Caco-2 (cell line): ENCODE data around the gene AUH. TPM values are rescaled to one million over a fixed set of nuclear protein-coding genes. Genes with fewer than 3 reads are reported as not detected.

Source experiments
- BruUV-seq: library from RNA; stranded (reverse); fragments of 400-500 nt; replicated peaks from 2 replicates; lab custom pipeline; 2021; lab: Mats Ljungman, UMichigan
- CTCF ChIA-PET: fragments of 300-600 bp; sonication (Branson Sonifier 250); formaldehyde crosslinking; loops from one replicate; lab custom pipeline; 2022; ENCODE audit warnings: antibody characterized with exemption; lab: Charles Lee
- POLR2A ChIA-PET: fragments of 300-600 bp; sonication (Branson Sonifier 250); formaldehyde crosslinking; loops from one replicate; lab custom pipeline; 2022; ENCODE audit warnings: antibody characterized with exemption; lab: Charles Lee
- DNase-seq, 2 experiments: peaks; one replicate each; pipeline versions ENCODE4 v3.0.0 to v3.0.0-alpha.2; 2020 to 2022
- H3K27me3 ChIP-seq: replicated peaks from 2 replicates; pipeline ENCODE4 v1.6.0; 2011; ENCODE audit warnings: low read length; ENCODE audit not compliant: control insufficient read depth, insufficient read depth
- H3K36me3 ChIP-seq: 2 replicates; pipeline ENCODE4 v1.5.1; 2011; ENCODE audit warnings: low read length; ENCODE audit not compliant: control insufficient read depth, insufficient read depth
- H3K4me1 ChIP-seq: fragments of 250-450 bp; sonication (Bioruptor Pico); 2 replicates; pipeline ENCODE4 v1.5.1; 2020; ENCODE audit warnings: mild to moderate bottlenecking
- H3K4me3 ChIP-seq: 2 replicates; pipeline ENCODE4 v1.5.1; 2011; ENCODE audit warnings: low read depth, mild to moderate bottlenecking, control low read depth, low read length
- H3K9me3 ChIP-seq: fragments of 250-450 bp; sonication (Bioruptor Pico); 2 replicates; pipeline ENCODE4 v1.5.1; 2020; ENCODE audit warnings: mild to moderate bottlenecking, moderate library complexity
- H3K27ac Mint-ChIP-seq: one replicate; pipeline ENCODE4 v1.8.0; 2022; ENCODE audit warnings: mixed read lengths; ENCODE audit not compliant: unreplicated experiment
- H3K27me3 Mint-ChIP-seq: one replicate; pipeline ENCODE4 v1.8.0; 2022; ENCODE audit warnings: mixed read lengths; ENCODE audit not compliant: insufficient read depth, unreplicated experiment
- H3K36me3 Mint-ChIP-seq: one replicate; pipeline ENCODE4 v1.8.0; 2022; ENCODE audit warnings: mild to moderate bottlenecking, mixed read lengths; ENCODE audit not compliant: insufficient read depth, unreplicated experiment
- H3K4me1 Mint-ChIP-seq: one replicate; pipeline ENCODE4 v1.8.0; 2022; ENCODE audit warnings: low read depth, mixed read lengths; ENCODE audit not compliant: unreplicated experiment
- H3K4me3 Mint-ChIP-seq: one replicate; pipeline ENCODE4 v1.8.0; 2022; ENCODE audit warnings: mild to moderate bottlenecking, moderate library complexity, mixed read lengths; ENCODE audit not compliant: unreplicated experiment
- H3K9me3 Mint-ChIP-seq: one replicate; pipeline ENCODE4 v1.8.0; 2022; ENCODE audit warnings: mixed read lengths; ENCODE audit not compliant: unreplicated experiment
- CTCF ChIP-seq, 2 experiments: fragments of 200-600 bp in 1 of 2; IDR thresholded peaks; 1 replicate in 1 of 2; 2 replicates in 1 of 2; pipeline versions ENCODE4 v1.5.1 to v1.8.0; 2011 to 2022; ENCODE audit warnings: antibody characterized with exemption in 1 of 2, control low read depth in 1 of 2, inconsistent platforms in 1 of 2, low read depth in 1 of 2, low read length in 1 of 2, mild to moderate bottlenecking in 1 of 2, moderate library complexity in 1 of 2; ENCODE audit not compliant: insufficient read depth in 1 of 2, severe bottlenecking in 1 of 2, unreplicated experiment in 1 of 2
- intact Hi-C: fragments of 100-400 bp; cut with micrococcal nuclease; formaldehyde crosslinking; loops from one replicate; pipeline ENCODE4 v1.10.0; 2022; ENCODE audit not compliant: unreplicated experiment
- total RNA-seq: library from RNA; stranded (reverse); gene quantifications from 2 replicates; pipeline ENCODE4 v1.2.3, GENCODE V29; 2022

Gene AUH
- total RNA-seq, 1 experiment from 2014 or later, result 10.3 TPM

- no peak overlapping the region for H3K27ac Mint-ChIP-seq
- ChIA-PET CTCF (no interaction called here), POLR2A (no interaction called here)
- no peaks in the 10 kb centered on the region for H3K27me3 Mint-ChIP-seq
- no peaks in the 10 kb centered on the region for H3K36me3 ChIP-seq
- H3K4me3 ChIP-seq, result no peak overlapping the region
- H3K4me1 ChIP-seq, result peaks cover 8% of the 10 kb centered on the region
- no TSS peak for BruUV-seq
- no peak for DNase-seq
- no peaks in the 10 kb centered on the region for H3K4me1 Mint-ChIP-seq
- intact Hi-C loops, result no loop called here
- no peak overlapping the region for H3K4me3 Mint-ChIP-seq
- no peaks in the 10 kb centered on the region for H3K9me3 Mint-ChIP-seq
- TF ChIP-seq CTCF (IDR thresholded peaks at IDR 0.05; ENCODE audit: insufficient read depth in 1 of 2, low read depth in 1 of 2, low read length in 1 of 2, severe bottlenecking in 1 of 2, unreplicated experiment in 1 of 2), result no peak
- no peaks in the 10 kb centered on the region for H3K27me3 ChIP-seq
- peaks cover 20% of the 10 kb centered on the region for H3K36me3 Mint-ChIP-seq
- H3K9me3 ChIP-seq, result no peaks in the 10 kb centered on the region
These were observed 43.8 kb upstream of the AUH start for GRCh38 chr9:91405343-91406077.

- BruUV-seq, result no TSS peak
- no peak overlapping the region for H3K4me3 ChIP-seq
- TF ChIP-seq CTCF (IDR thresholded peaks at IDR 0.05; ENCODE audit: insufficient read depth in 1 of 2, low read depth in 1 of 2, low read length in 1 of 2, severe bottlenecking in 1 of 2, unreplicated experiment in 1 of 2), result no peak
- no peak overlapping the region for H3K27ac Mint-ChIP-seq
- H3K4me1 ChIP-seq, result peaks cover 8% of the 10 kb centered on the region
- no peak for DNase-seq
- H3K4me3 Mint-ChIP-seq, result no peak overlapping the region
- H3K9me3 Mint-ChIP-seq, result no peaks in the 10 kb centered on the region
- H3K36me3 Mint-ChIP-seq, result peaks cover 14% of the 10 kb centered on the region
- no peaks in the 10 kb centered on the region for H3K36me3 ChIP-seq
- ChIA-PET POLR2A (no interaction called here), CTCF (no interaction called here)
- intact Hi-C loops, result no loop called here
- H3K4me1 Mint-ChIP-seq, result no peaks in the 10 kb centered on the region
- no peaks in the 10 kb centered on the region for H3K27me3 Mint-ChIP-seq
- H3K9me3 ChIP-seq, result no peaks in the 10 kb centered on the region
- H3K27me3 ChIP-seq, result no peaks in the 10 kb centered on the region
These were observed 42.2 kb upstream of the AUH start for GRCh38 chr9:91403665-91404543.

GRCh38 chr9:91398926-91399325 is 37.2 kb upstream of the AUH start:
- H3K4me3 Mint-ChIP-seq, result no peak overlapping the region
- Histone ChIP-seq H3K4me3 (no peak overlapping the region), H3K27me3 (no peaks in the 10 kb centered on the region), H3K4me1 (peaks cover 9% of the 10 kb centered on the region; the same call in 1 of the 2 replicates), H3K9me3 (no peaks in the 10 kb centered on the region), H3K36me3 (no peaks in the 10 kb centered on the region)
- no peaks in the 10 kb centered on the region for H3K9me3 Mint-ChIP-seq
- intact Hi-C loops, result no loop called here
- BruUV-seq, result no TSS peak
- TF ChIP-seq CTCF (IDR thresholded peaks at IDR 0.05; ENCODE audit: insufficient read depth in 1 of 2, low read depth in 1 of 2, low read length in 1 of 2, severe bottlenecking in 1 of 2, unreplicated experiment in 1 of 2), result no peak
- no peaks in the 10 kb centered on the region for H3K36me3 Mint-ChIP-seq
- H3K4me1 Mint-ChIP-seq, result no peaks in the 10 kb centered on the region
- ChIA-PET CTCF (no interaction called here), POLR2A (no interaction called here)
- DNase-seq, result no peak
- no peaks in the 10 kb centered on the region for H3K27me3 Mint-ChIP-seq
- no peak overlapping the region for H3K27ac Mint-ChIP-seq
